GM12873 (cell line): ENCODE data around the gene PPP2R2C.

Source experiments
- TF ChIP-seq, protein P1 (sequence below): IDR thresholded peaks from 2 replicates; pipeline ENCODE4 v1.5.1; 2012; ENCODE audit warnings: low read depth, mild to moderate bottlenecking, moderate library complexity, low read length, control low read depth; ENCODE audit not compliant: insufficient read depth; ENCODE audit errors: missing control alignments

The PPP2R2C gene

DNA sequence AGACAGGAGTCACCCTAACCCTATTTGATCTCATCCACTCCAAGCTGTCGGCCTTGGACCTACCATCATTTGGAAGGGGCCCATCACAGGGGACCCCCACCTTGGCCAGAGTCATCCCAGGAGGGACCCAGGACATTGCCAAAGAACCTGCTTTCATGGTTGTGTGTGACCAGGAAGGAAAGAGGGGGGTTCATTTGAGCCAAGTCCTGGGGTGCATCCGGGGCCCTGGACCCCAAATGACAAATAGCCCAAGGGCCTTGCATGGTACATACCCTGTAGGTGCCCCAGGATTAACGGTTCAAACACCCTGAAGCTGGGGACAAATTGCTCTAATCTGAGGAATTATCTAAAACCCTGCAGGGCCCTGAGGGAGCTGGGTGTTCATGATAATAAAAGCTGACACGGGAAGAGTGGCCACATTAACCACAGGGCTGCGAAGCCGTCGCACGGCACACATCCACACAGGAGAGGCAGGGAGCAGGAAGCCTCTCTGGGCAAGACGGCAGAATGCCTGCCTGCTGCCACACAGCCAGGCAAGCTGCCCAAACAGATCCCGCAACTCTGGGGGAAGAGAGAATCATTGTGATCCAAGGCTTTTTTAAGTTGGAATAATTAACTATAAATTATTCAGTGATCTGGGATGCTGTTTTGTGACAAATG lies 28.2 kb upstream of the PPP2R2C start:
- TF ChIP-seq, protein P1, sequence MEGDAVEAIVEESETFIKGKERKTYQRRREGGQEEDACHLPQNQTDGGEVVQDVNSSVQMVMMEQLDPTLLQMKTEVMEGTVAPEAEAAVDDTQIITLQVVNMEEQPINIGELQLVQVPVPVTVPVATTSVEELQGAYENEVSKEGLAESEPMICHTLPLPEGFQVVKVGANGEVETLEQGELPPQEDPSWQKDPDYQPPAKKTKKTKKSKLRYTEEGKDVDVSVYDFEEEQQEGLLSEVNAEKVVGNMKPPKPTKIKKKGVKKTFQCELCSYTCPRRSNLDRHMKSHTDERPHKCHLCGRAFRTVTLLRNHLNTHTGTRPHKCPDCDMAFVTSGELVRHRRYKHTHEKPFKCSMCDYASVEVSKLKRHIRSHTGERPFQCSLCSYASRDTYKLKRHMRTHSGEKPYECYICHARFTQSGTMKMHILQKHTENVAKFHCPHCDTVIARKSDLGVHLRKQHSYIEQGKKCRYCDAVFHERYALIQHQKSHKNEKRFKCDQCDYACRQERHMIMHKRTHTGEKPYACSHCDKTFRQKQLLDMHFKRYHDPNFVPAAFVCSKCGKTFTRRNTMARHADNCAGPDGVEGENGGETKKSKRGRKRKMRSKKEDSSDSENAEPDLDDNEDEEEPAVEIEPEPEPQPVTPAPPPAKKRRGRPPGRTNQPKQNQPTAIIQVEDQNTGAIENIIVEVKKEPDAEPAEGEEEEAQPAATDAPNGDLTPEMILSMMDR = no peak

DNA sequence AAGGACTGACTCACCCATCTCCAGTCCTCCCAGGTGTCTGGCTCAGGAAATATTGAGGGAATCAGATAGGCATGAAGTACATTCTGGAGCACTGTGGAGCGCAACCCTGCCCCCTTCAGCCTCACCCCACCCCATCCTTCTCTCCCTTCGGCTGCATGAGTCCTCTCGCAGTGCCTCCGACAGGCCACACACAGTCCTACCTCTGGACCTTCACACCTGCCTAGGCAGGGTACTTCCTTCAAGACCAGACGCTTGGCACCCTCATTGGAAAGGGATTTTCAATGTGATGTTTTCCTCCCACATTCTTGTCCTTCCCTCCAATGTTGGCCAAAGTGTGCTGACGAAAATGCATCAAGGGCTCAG lies 26.8 kb upstream of the PPP2R2C start:
- TF ChIP-seq, protein P1 = no peak

DNA sequence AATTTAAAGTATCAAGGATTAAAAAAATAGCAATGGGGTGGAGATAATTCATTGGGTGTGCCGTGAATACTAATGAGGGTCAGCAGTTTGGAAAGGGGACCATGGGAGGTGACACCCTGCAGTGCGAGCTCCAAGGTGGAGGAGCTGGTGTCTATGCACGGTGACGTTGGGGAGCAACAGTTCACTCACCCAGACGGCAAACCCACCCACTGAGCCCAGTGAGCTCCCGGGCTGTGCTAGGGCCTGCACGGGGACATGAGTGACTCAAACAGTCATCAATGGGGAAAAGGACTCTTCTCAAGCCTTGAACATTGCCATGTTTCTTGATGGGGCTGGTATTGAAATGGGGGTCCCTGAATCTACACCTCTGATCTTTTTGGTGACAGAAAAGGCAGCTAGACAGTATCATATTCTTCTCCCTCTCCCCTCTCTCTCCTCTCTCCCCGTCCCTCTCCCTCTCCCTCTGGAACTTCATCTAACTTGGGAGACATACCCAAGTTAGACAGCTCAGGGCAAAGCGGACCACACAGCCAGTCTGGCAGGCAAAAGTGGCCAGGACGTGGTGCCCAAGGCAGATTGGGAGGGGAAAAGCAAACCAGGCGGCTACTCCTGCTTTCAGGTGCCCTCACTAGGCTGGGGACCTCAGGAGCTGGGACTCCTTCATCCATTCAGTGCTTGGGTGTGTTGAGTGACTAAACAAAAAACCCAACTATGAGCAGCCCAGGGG lies 26.3 kb upstream of the PPP2R2C start:
- TF ChIP-seq, protein P1 = no peak

DNA sequence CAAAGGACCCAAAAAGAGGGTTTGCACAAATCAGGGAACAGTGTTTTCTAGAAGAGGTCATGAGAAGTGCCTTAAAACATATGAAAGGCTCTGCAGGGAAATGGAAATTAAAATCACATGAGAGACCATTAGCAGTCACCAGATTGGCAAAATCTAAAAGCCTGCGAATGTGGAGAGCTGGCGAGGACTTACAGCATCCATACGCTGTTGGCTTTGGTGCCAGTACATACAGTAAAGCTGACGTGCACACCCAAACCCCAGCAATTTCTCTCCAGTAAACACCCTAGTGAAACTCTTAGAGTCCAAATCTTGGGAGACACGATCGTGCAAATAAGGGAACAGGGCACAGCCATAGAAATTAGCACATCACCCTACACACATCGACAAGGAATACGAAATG lies 25.4 kb upstream of the PPP2R2C start:
- TF ChIP-seq, protein P1 = no peak

DNA sequence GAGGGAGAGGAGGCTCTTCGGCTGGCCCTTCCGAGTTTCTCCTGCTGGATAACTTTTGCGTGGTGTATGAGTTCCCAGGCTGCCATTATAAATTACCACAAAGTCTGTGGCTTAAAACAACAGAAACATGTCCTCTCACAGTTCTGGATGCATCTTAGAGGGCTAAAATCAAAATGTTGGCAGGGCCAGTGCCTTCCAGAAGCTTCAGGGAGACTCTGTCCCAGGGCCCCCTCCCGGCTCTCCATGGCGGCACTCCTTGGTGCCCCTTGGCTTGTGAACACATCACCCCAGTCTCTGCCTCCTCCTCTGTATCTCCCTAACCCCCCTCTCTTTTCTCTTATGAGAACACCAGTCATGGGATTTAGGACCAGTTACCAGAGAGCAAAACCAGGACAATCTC lies 23.3 kb upstream of the PPP2R2C start:
- TF ChIP-seq, protein P1 = no peak

DNA sequence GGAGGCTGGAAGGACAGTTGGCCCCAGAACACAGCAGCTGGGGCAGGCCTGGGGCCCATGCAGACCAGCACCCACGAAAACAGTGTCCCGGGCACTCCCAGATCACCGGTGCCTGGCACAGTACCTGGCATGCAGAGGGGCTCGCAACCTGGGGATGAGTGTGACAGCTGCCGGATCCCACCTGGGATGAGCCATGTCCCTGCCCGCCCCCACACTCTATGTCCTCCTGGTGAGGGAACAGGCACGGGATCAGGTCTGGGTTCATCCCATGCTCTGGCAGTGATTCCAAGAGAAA lies 22.8 kb upstream of the PPP2R2C start:
- TF ChIP-seq, protein P1 = no peak

DNA sequence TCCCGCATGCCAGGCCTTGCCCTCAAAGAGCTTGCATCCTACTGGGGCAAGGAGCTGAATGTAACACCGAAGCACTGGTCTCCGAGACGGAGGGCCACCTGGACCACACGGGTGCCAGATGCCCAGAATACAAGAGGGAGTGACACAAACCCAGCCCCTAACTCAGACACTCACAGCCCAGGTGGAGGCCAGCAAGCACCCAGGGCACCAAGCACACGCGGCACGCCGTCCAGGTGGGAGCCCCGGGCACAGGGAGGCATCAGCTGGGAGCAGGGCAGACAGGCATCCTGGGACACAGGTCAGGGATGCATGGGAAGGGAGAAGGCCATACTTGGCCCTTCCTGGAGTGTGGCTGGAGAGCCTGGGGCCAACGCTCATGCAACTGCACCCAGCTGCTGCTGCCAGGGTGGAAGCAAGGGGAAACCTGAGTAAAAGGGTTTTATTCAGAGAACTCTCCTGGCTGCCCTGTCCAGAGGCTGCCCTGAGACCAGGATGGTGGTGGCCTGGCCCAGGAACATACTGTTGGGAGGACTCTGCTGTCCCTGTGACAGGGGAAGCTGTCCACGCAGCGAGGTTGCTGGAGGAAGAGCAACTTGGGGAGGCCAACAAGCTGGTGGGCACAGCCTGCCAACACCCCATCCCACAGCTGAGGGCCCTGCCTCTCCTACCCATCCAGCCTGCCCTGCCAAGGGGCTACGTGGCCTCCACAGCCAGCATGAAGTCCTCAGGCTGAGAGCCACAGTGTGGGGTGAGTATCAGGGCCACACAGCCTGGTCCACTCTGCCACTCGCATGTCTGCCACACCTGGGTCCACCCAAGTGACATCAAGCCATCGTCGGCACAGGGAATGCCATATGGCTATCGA lies 22.2 kb upstream of the PPP2R2C start:
- TF ChIP-seq, protein P1 = no peak
